Loucy (cell line): Measurements from ENCODE around the gene S1PR4.

Source experiments
- EZH2phosphoT487 ChIP-seq: fragments of 200-600 bp; IDR thresholded peaks from 2 replicates; pipeline ENCODE4 v1.6.1; 2018; ENCODE audit warnings: antibody characterized with exemption, mild to moderate bottlenecking, moderate library complexity, borderline replicate concordance
- TF ChIP-seq, protein P1 (sequence below): fragments of 200-600 bp; sonication (generic); conservative IDR thresholded peaks from 2 replicates; pipeline ENCODE4 v1.5.1; 2014; ENCODE audit warnings: mild to moderate bottlenecking, antibody characterized with exemption, low read length

DNA sequence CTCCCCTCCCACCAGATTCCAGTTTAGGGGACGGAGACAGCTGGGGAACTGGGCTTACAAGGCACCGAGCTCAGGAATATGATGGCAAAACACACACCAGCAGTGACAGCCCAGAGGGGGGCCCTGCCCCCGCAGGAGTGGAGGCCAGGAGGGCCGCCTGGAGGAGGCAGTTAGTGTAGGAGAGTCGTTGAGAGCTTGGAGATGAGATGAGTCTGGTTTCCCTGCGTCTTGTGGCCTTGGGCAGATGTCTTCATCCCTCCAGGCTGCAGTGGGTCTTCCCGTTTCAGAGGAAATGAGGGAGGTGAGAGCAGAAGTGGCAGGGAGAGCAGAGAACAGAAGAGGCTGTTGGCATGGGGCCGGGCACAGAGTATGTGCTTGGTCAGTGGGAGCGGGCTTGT is 50.8 kb downstream of the S1PR4 start:
- TF ChIP-seq, protein P1, sequence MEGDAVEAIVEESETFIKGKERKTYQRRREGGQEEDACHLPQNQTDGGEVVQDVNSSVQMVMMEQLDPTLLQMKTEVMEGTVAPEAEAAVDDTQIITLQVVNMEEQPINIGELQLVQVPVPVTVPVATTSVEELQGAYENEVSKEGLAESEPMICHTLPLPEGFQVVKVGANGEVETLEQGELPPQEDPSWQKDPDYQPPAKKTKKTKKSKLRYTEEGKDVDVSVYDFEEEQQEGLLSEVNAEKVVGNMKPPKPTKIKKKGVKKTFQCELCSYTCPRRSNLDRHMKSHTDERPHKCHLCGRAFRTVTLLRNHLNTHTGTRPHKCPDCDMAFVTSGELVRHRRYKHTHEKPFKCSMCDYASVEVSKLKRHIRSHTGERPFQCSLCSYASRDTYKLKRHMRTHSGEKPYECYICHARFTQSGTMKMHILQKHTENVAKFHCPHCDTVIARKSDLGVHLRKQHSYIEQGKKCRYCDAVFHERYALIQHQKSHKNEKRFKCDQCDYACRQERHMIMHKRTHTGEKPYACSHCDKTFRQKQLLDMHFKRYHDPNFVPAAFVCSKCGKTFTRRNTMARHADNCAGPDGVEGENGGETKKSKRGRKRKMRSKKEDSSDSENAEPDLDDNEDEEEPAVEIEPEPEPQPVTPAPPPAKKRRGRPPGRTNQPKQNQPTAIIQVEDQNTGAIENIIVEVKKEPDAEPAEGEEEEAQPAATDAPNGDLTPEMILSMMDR: no peak
- no peak for TF ChIP-seq EZH2phosphoT487
